RPMI8226 (cell line): ENCODE measurements around the gene PRMT7.

Experiments
- DNase-seq: peaks from one replicate; pipeline ENCODE4 v3.0.0-alpha.2; 2015

The PRMT7 gene

GRCh38 chr16:68379472-68380347, 68.9 kb downstream of the PRMT7 start:
- peak; percentile 65 for DNase-seq

DNA sequence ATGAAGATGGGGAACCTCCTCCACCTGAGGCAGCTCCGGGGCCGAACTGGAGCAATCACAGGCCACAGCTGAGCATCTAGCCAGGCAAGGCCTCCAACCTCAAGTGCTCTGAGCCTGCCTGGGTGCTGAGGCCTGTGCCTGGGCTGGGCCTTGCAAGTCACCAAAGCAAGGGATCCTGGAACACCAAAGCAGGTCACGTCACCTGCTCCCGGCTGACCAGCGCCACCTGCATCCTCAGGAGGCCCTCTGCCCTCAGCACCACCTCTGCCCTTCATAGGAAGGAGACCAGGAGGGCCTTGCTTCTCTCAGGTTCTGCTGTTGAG, 69.5 kb downstream of the PRMT7 start:
- no peak for DNase-seq

- DNase-seq: no peak
Observed at GRCh38 chr16:68380676-68381362, 70.0 kb downstream of the PRMT7 start.

GRCh38 chr16:68381363-68381724, 70.5 kb downstream of the PRMT7 start:
- no peak for DNase-seq

- DNase-seq: peak; percentile 96
Observed at GRCh38 chr16:68382296-68382718, 71.5 kb downstream of the PRMT7 start.

- DNase-seq: no peak
Observed at GRCh38 chr16:68383858-68384257, 73.0 kb downstream of the PRMT7 start.

GRCh38 chr16:68384288-68385161, 73.7 kb downstream of the PRMT7 start:
- DNase-seq: peak; percentile 86

DNA sequence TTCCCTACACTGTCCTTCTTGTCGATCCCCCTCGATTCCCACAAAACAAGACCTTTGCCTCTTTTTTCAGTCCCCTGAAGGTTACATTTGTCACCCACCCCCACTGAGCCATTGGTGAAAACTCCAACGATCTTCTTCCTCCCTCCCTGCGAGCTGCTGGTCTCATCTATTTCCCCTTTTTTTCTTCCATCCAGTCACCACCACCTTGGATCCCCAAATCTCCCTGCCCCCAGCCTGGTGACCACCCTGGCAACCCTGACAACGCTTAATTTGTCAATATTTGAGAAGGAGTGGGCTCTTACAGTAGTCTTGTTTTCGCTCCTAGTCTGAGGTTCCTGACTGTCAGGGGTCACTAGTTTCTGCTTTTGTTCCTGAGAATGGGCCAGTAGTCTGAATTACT, 74.6 kb downstream of the PRMT7 start:
- no peak for DNase-seq

DNA sequence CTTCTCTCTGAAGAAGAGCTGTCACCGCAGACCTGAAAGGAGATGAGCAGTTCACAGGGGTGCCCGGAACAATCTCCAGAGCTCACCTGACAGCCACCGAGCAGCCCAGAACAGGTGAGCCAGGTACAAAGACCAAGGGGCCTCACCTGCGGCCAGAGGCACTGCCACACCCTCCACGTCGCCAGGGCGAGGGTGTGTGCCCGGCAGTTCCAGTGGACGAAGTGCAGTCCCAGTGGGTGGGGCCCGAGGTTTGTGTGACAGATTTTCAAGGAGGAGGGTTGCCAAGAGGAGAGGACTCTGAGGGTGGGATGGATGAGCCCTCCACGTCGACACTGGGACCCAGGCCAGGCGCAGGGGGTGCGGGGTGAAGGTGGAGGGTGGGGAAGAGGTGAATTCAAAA, 75.8 kb downstream of the PRMT7 start:
- DNase-seq: no peak

DNA sequence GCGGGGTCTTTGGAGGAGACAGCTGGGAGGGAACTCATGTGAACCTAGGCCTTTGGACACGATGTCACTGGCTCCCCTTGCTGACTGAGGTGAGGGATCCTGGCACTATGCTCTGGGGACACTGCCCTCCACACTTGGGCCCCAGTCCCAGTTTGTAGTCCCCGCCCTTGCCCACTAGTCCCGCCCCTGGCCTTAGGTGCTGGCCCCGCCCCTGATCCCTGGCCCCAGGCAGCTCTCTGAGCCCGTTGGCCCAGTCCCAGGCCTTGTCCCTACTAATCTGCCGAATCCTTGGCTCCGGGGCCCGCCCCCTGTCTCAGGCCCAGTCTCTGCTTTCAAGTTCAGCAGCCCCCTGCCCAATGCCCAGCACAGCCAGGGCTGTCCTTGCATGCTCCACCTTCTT, 76.5 kb downstream of the PRMT7 start:
- DNase-seq: no peak

DNA sequence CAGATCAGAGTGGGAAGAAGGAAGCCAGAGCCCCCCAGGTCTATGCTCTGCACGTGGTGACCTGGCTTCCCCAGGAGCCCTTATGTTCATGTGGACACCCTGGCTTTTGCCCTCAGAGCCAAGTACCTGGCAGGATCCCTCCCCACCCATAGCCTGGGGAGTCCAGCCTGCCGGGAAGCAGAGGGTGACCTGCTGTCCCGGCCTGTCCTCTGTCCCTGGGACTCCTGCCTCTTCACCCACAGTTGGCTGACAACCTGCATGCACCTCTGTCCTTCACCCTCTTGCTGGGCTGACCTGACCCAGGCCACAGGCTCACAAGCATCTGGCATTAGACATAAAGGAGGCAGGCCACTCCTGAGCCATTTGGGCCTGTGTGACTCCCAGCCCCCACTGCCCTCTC, 77.3 kb downstream of the PRMT7 start:
- no peak for DNase-seq

GRCh38 chr16:68389006-68389405, 78.2 kb downstream of the PRMT7 start:
- DNase-seq: no peak

- DNase-seq: no peak
Observed at GRCh38 chr16:68389750-68390371, 79.0 kb downstream of the PRMT7 start.

- no peak for DNase-seq
Observed at GRCh38 chr16:68393333-68393732, 82.5 kb downstream of the PRMT7 start.

GRCh38 chr16:68395167-68395786, 84.5 kb downstream of the PRMT7 start:
- DNase-seq: no peak

DNA sequence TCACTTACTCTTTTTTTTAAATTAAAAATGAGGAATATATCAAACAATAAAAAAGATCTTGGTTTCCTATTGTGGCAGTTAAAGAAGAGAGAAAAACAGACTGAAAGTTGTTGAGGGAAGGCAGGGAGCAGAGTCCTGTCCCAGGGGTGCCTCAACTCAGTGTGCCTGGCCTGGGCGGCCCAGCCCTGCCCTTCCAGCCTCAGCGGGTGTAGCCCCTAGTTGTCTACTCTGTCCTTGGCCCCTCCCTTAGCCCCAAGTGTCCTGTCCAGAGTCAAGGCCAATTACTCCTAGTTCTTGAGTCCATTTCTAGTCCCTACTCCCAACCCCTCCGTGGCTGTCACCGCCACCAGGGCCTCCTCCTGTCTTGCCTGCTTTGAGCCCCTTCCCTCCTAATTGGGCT, 85.0 kb downstream of the PRMT7 start:
- no peak for DNase-seq

GRCh38 chr16:68396481-68396880, 85.7 kb downstream of the PRMT7 start:
- DNase-seq: peak; percentile 71

- no peak for DNase-seq
Observed at GRCh38 chr16:68397710-68398201, 86.9 kb downstream of the PRMT7 start.

DNA sequence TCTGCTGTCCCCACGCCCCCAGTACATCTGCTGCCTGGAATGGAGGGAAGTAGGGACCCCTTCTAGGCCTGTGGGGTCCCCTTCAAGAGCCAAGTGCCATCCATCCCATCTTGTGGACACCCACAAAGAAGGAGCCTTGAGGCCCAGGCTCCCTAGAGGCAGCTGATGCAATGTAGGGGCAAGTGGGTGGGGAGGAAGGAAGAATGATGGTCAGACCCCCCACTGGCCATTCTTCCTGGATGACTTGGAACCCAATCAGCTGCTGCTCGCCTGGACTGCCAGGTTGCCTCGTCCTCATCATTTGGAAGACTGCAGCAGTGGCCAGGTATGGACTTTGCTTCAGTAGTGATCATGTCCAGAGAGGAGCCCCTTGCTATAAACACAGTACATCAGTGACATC, 88.6 kb downstream of the PRMT7 start:
- DNase-seq: no peak

GRCh38 chr16:68400083-68400923, 89.5 kb downstream of the PRMT7 start:
- no peak for DNase-seq

GRCh38 chr16:68400924-68401460, 90.2 kb downstream of the PRMT7 start:
- no peak for DNase-seq
